CD1c-positive myeloid dendritic cell (primary cell): Measurements from ENCODE around the gene SNAP29.
A peak's percentile ranks its signal among the peaks of the same experiment; 100 is the strongest.
"Not testable (repeated sequence)": the region's sequence is repeated elsewhere in the genome, so short reads cannot be mapped to it uniquely, and the experiment has no call there.

ENCODE experiments used
- DNase-seq: peaks from one replicate; pipeline ENCODE4 v3.0.0-alpha.2; 2016; ENCODE audit errors: extremely low spot score

Gene SNAP29

DNA sequence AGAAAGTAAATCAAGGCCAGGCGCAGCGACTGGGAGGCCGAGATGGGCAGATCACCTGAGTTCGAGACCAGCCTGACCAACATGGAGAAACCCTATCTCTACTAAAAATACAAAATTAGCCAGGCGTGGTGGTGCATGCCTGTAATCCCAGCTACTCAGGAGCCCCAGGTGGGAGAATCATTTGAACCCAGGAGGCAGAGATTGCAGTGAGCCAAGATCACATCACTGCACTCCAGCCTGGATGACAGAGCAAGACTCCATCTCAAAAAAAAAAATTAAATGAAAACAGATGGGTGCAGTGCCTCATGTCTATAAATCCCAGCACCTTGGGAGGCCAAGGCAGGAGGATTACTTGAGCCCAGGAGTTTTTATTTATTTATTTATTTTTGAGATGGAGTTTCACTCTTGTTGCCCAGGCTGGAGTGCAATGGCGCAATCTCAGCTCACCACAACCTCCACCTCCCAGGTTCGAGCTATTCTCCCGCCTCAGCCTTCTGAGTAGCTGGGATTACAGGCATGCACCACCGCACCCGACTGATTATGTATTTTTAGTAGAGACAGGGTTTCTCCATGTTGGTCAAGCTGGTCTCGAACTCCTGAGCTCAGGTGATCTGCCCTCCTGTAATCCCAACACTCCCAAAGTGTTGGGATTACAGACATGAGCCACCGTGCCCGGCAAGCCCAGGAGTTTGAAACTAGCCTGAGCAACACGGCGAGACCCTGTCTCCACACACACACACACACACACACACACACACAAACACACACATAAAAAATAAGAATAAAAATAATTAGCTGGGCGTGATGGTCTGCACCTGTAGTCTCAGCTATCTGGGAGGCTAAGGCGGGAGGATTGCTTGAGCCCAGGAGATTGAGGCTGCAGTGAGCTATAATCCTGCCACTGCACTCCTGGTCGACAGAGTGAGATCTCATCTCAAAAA is 42.6 kb downstream of the SNAP29 start:
- not testable (repeated sequence) for DNase-seq

DNA sequence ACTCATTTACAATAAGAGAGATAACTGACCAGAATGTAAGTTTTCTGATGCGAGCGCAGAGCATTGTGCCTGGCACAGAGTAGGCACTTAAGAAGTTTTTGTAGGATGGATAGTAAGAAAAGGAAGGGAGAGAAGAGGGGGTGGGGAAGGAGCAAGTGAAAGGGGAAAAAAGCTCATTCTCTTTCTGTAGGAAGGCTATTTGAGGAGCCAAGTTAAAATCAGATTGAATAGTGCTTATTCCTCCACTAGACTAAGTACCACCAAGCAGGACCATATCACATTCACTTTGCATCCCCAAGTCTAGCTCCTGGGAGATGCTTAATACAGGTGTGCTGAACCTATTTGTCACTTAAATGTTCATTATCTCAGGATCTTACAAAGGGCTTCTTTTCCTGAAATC is 44.3 kb downstream of the SNAP29 start:
- no peak for DNase-seq

DNA sequence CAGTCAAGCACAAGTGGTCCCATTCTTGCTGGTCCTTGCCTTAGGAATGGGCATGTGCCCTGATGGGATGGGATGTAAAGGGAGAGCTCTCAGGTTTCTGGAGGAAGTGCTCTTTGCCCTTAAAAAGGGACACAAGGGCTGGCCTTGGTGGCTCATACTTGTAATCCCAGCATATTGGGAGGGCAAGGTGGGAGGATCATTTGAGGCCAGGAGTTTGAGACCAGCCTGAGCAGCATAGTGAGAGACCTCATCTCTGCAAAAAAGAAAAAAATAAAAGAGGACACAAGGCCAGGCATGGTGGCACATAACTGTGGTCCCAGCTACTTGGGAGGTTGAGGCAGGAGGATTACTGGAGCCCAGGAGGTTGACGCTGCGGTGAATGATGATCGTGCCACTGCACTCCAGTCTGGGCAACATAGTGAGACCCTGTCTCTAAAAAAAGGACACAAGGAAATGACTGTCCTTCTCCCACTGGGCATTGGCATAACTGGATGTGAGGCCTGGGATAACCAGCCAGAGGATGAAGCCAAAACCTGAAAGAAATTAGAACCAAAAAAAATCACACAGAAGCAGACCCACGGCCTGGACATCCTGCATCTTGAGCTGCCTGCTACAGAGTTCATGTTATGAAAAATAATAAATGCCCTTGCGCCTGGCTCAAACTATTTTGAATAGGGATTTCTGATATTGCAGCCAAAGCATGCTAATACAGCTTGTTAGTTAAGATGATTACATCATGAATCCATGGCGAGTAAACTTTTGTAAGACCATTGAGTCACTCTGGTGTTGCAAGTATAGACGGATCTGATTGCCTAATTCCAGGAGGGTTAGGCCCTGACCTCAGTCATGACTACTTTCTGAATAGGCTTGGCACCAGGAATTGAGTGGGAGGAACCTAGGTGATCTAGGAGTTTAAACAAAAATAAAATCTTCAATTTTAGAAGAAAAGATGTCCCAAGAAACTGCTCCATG is 45.5 kb downstream of the SNAP29 start:
- peak; percentile 89 for DNase-seq

DNA sequence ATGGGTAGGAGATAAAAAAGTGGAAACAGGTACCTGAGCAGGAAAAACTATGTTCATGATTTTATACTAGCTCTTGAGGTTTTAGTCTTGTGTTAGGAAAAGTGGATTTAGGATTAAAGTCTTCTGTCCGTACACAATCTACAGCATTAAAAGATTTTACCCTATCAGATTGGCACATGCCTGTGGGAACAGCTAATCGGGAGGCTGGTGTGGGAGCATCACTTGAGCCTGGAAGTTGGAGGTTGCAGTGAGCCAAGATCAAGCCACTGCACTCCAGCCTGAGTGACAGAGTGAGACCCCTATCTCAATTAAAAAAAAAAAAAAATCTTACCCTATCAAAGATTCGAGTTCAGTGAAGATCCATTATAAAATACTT is 46.2 kb downstream of the SNAP29 start:
- no peak for DNase-seq

DNA sequence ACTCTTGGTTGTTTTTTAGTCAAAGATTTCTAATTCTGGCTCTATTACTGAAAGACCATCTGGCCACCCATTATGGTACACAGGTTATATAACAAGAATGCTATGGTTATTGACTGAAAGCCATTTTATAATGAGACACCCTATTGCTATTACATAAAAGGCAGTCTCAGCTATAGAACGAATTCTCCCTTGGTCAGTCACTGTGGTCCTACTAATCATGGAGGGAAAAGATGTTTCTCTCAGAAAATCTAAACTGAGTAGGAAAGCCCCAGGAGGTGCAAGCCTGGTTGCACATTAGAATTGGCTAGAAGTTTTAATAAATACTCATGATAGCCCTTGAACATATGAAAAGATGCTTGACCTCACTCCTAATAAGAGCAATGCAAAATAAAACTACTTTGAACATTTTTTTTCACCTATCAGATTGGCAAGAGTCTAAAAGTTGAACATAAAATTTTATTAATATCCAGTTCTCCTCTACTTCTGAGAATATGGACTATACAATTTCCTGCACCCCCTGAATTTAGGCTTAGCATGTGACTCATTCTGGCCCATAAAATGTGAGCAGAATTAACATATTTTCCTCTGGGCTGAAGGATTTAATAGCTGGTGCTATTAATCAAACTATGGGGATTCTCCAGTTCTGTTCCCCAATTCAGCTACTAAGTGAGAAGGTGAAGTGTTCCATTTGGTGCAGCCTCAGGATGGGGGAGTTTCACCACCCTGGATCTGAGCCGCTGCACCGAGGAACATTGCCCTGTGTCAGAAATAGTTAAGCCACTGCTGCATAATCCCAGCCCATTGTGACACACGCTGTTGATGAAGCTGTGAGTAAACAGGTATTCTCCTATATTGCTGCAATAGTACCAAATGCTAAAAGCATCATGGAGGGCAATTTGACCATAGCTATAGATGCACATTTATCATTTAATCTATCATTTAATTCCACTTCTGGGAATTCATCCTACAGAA is 46.9 kb downstream of the SNAP29 start:
- no peak for DNase-seq

DNA sequence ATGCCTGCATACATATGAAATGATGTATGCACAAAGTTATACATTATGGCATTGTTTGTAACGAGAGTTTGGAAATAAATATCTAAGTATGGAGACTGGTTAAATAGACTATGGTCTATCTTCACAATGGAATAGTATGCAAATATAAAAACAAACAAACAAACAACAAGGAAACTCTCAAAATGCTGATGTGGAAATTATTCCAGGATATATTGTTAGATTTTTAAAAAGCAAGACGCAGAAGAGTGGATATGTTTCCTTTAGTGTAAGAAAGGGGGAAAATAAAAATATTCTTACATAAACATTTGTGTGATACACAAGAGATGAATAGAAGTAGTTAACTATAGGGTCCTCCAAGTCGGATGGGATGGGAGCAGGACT is 47.6 kb downstream of the SNAP29 start:
- no peak for DNase-seq

DNA sequence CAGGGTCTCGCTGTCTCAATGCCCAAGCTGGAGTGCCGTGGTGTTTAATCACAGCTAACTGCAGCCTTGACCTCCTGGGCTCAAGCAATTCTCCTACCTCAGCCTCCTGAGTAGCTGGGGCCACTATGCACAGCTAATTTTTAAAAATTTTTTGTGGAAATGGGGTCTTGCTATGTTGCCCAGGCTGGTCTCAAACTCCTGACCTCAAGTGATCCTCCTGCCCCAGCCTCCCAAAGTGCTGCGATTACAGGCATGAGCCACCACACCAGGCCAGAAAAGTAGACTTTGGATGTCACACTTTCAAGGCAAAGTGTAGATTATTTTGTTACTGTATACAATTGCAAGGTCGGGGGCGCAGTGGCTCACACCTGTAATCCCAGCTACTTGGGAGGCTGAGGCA is 49.9 kb downstream of the SNAP29 start:
- not testable (repeated sequence) for DNase-seq

DNA sequence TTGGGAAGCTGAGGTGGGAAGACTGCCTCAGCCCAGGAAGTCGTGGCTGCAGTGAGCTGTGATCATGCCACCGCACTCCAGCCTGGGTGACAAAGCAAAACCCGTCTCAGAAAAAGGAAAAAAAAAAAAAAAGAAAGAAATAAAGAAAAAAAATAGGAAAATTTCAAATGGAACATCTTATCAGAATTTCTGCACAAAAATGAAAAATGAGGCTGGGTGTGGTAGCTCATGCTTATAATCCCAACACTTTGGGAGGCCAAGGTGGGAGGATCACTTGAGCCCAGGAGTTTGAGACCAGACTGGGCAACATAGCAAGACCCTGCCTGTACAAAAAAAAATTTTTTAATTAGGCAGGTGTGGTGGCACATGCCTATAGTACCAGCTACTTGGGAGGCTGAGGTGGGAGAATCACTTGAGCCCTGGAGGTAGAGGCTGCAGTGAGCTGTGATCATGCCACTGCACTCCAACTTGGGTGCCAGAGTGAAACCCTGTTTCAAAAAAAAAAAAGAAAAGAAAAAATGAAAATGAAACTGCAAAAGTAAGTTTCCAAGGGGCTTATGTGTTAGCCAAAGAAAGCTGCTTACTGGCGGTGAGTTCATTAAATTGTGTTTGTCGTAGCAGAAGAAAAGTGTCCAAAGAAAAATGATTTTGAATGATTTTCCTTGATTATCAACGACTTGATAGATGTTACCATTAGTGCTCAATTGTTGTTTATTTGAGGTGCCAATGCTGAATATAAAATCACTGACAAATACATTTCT is 50.9 kb downstream of the SNAP29 start:
- DNase-seq, result no peak

DNA sequence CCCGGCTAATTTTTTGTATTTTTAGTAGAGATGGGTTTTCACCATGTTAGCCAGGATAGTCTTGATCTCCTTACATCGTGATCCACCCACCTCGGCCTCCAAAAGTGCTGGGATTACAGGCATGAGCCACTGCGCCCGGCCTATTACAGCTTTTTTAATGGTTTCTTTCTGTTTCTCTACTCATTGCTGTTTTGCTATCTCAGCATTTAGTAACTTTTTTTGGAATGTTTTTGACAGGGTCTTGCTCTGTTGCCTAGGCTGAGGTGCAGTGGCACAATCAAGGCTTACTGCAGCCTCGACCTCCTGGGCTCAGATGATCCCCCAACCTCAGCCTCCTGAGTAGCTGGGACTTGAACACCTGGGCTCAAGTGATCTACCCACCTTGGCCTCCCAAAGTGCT is 53.7 kb downstream of the SNAP29 start:
- DNase-seq, result no peak

DNA sequence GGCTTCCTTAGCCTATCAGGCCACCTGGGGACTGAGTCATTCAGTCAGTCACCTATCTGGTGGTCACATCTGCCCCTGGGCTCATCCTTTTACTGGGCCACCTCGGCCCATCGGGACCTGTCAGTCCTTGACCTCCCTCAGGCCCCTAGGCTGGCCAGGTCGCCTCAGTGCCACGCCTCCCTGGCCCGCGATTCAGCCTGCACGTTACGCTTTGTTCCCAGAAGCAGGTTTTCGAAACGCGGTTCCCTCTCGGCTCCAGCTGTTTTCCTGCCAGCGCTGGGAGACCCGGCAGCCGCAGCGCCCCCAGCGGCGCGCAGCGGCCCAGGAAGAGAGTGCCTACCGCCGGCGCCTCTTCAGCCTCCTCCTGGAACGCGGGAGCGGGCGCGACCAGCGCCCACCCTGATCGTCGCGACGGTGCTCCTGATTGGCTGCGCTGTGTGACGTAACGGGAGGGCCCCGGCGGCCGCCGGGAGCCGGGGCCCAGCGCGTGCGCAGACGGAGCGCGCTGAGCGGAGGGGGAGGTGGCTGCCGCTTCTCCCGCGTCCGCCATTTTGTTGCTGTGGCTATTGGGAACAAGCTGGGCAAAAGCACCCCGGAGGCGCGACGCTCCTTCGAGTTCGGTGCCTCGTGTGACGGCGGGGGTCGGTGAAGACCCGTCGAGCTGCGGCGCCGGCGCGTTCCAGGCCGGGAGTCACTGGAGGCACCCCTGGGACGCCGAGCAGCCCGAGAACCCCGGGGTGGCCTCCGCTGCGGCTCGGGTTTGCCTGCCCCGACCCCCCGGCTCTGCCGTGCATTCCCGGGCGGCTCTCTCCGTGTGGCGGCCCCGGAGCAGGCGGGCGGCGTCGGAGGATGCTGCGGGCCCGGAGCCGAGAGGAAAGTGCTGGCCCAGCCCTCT is 58.4 kb downstream of the SNAP29 start, which contains the start of gene CRKL:
Gene CRKL (plus strand): TSS at position 492 of the 895 bp plus-strand sequence. CDS start 528 bp downstream, outside the sequence.
- peak; percentile 99 for DNase-seq

DNA sequence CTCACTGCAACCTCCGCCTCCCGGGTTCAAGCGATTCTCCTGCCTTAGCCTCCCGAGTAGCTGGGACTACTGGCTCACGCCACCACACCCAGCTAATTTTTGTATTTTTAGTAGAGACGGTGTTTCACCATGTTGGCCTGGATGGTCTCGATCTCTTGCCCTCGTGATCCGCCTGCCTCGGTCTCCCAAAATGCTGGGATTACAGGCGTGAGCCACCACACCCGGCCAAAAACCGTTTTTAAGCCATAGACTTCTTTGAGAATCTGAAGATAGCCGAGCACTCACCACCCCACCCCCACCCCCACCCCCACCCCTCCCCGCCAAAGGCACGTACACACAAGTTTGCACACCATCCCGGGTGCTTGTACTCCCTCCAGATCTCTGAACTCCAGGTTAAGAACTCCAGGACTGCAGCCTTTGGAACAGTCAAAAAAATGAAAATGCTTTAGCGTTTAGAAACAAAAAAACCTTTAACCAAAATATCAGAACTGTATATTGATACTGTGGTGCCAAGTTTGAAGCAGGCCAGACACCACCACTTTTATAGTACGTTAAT is 59.9 kb downstream of the SNAP29 start:
- DNase-seq, result no peak

DNA sequence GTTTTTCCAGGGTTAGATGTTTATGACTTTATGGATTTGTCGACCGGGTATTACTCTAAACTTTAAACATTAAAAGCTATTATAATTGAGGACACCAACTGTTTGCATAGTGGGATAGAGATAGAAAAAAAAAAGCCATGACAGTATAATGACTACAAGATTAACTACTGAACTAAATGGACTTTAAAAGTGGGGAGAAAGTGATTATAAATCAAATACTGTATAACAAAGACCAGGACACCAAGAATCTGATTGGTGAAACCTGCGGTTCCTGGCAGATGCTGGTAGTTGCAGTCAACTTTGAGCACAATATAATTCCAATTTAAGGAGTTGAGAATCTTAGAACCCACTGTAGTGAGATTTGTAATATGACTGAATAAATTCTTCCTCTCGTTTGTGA is 60.9 kb downstream of the SNAP29 start:
- no peak for DNase-seq

DNA sequence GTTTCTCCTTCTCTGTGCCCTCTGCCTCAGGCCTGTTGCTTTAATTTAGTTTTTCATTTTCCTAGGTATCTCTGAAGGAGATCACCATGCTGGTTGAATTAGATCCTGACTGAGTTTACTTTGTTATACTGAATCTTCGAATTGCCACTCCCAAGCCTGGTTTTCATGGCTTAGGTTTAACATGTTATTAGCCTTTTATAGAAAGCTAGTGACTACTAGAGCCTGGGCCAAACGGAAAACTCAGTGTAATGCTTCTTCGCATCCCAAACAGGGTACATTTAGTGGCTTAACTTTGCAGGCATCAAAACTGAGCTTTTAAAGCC is 62.0 kb downstream of the SNAP29 start:
- no peak for DNase-seq

DNA sequence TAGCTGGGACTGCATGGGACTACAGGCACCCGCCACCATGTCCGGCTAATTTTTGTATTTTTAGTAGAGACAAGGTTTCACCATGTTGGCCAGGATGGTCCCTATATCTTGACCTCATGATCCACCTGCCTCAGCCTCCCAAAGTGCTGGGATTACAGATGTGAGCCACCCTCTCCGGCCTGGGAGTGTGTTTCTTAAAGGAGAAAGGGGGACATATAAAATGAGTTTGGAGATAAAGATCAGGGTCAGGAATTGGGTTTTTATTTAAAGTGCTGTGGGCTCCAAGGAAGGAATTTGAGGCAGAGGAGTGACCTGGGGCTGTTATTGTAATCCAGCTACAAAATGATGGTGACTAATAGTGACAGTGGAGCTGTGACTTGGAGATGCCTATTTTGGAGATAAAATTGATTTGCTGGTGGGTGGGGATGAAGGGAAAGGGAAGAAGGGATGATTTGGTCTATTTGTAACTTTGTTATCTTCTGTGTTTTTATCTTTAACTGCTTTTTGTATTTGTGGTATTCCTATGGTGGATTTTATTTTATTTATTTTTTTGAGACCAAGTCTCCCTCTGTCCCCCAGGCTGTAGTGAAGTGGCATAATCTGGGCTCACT is 63.4 kb downstream of the SNAP29 start:
- DNase-seq, result no peak

DNA sequence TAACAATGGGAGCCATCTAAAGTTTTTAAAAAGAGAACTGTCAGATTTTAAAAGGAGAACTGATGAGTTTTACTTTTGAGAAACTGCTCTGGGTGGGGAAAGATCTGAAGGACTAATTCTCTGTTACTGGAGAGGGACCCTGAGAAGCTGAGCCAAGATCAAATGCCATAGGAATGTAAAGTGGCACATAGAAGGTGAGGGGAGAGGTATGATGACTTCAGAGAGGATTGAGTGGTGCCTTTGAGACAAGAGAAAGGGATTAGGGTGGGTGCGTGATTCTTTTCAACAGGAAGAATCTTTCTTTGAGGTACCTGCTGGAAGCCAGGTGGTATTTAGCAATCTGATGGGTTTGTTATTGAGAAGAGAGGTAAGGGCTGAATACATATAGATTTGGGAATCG is 67.4 kb downstream of the SNAP29 start:
- peak; percentile 29 for DNase-seq

DNA sequence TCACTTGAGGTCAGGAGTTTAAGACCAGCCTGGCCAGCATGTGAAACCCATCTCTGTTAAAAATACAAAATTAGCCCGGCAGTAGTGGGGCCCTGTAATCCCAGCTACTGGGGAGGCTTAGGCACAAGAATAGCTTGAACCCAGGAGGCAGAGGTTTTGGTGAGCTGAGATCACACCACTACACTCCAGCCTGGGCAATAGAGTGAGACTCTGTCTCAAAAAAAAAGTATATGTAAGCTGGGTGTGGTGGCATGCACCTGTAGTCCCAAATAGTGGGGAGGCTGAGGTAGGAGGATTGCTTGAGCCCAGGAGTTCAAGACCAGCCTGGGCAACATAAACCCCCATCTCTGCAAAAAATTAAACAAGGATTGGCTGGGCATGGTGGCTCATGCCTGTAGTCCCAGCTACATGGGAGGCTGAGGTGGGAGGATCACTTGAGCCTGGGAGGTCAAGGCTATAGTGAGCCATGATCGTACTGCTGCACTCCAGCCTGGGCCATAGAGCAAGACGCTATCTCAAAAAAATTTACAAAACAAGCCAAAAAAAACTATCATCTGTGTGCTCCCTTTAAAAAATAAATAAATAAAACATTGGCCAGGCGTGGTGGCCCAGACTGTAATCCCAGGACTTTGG is 69.2 kb downstream of the SNAP29 start:
- no peak for DNase-seq

DNA sequence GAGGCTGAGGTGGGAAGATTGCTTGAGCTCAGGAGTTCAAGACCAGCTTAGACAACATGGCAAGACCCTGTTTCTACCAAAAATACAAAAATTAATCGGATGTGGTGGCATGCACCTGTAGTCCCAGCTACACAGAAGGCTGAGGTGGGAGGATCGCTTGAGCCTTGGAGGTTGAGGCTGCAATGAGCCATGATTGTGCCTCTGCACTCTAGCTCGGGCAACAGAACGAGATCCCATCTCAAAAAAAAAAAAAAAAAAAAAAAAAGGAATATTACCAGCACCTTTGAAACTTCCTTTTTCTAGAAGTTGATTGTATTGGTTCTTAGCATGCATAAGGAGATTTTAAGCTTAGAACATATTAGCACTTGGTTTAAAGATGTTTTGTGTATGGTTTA is 69.8 kb downstream of the SNAP29 start:
- no peak for DNase-seq

DNA sequence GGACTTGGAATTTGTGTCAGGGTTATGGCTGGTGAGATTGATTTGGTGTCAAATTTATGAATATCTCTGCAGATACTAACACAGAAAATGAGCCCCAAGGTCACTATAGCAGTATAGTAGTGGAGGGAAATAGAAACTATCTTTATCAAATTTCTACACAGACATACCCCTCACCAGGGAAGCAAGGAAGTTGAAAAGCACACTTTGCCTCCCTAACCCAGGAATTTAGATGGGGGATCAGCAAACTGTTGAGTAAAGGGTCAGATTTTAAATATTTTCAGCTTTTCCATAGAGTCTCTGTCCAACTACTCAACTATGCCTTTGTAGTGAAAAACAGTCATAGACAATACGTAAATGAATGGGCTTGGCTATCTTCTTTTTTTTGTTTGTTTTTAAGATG is 71.2 kb downstream of the SNAP29 start:
- no peak for DNase-seq
